ENCODE measurements around the gene LY9. TPM values are rescaled to one million over a fixed set of nuclear protein-coding genes. Genes with fewer than 3 reads are reported as not detected.

The LY9 gene
- 1 to 10 TPM in 2 of 4 donors, under 1 TPM in 1, not detected in 1; 0.34 to 3.5 (median 1.2) TPM for total RNA-seq

DNA sequence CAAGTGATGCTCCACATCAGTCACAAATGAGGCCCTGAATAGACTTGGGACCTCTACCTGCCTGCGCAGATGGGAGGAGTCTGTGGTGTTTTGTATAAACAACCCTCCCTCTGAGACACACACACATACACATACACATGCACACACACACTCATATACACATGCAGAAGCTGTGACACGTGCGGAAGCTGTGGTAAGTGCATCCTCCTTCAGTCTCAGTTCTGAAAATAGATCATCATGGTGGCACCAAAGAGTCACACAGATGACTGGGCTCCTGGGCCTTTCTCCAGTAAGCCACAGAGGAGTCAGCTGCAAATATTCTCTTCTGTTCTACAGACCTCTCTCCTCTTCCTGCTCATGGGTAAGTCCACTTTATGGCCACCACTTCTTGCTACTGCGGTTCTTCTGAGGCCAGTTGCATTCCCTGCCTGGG lies at the start of gene LY9:
Gene LY9 (plus strand): TSS at position 224 of the 433 bp plus-strand sequence. CDS start 14 bp downstream, at position 238.
- DNase-seq (ENCODE audit: low spot score in 2 of 2) = no peak
- peak within 1 kb of the TSS; percentile 11 for H3K4me3 ChIP-seq
- H3K4me1 ChIP-seq = no peaks in the 10 kb centered on the region
- TF ChIP-seq POLR2A (IDR thresholded peaks at IDR 0.05) (no peak), EP300 (IDR thresholded peaks at IDR 0.05) (no peak), POLR2AphosphoS5 (IDR thresholded peaks at IDR 0.05) (no peak)
- TF ChIP-seq, protein P1, sequence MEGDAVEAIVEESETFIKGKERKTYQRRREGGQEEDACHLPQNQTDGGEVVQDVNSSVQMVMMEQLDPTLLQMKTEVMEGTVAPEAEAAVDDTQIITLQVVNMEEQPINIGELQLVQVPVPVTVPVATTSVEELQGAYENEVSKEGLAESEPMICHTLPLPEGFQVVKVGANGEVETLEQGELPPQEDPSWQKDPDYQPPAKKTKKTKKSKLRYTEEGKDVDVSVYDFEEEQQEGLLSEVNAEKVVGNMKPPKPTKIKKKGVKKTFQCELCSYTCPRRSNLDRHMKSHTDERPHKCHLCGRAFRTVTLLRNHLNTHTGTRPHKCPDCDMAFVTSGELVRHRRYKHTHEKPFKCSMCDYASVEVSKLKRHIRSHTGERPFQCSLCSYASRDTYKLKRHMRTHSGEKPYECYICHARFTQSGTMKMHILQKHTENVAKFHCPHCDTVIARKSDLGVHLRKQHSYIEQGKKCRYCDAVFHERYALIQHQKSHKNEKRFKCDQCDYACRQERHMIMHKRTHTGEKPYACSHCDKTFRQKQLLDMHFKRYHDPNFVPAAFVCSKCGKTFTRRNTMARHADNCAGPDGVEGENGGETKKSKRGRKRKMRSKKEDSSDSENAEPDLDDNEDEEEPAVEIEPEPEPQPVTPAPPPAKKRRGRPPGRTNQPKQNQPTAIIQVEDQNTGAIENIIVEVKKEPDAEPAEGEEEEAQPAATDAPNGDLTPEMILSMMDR (IDR thresholded peaks at IDR 0.05) = no peak
- no peaks in the 10 kb centered on the region for H3K9me3 ChIP-seq
- H3K27ac ChIP-seq = no peak within 1 kb of the TSS
- H3K27me3 ChIP-seq = no peaks in the 10 kb centered on the region
- WGBS = 90% methylated on average over 4 of the region's 4 CpGs
- H3K36me3 ChIP-seq = no peaks in the 10 kb centered on the region

- Histone ChIP-seq H3K9me3 (no peaks in the 10 kb centered on the region), H3K27me3 (no peaks in the 10 kb centered on the region), H3K4me3 (no peak overlapping the region), H3K36me3 (no peaks in the 10 kb centered on the region), H3K27ac (no peak overlapping the region), H3K4me1 (no peaks in the 10 kb centered on the region)
- DNase-seq (ENCODE audit: low spot score in 2 of 2) = no peak
- TF ChIP-seq POLR2AphosphoS5 (IDR thresholded peaks at IDR 0.05) (no peak), EP300 (IDR thresholded peaks at IDR 0.05) (no peak)
- 83% methylated on average over 7 of the region's 7 CpGs for WGBS
Measured at GRCh38 chr1:160746836-160747500, 49.0 kb upstream of the LY9 start.

DNA sequence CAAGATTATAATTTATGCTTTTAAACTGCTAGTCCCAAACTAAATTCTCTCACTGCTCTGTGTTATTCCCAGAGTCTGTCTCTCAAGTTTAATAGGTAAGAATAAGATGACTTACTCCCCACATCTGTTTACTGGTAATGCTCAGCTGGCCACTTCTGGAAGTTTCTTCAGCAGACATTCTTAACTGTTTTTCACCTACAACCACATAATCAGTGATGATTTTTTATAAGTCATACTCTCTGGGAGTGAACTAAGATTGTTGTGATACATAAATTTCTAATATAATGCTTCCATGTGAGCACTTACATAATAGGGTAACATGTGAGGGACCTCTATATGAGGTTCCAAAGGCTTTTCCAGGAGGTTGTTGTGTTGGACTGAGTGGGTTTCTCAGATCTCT lies 48.3 kb upstream of the LY9 start:
- Histone ChIP-seq H3K27me3 (no peaks in the 10 kb centered on the region), H3K36me3 (no peaks in the 10 kb centered on the region), H3K4me3 (no peak overlapping the region), H3K9me3 (no peaks in the 10 kb centered on the region), H3K4me1 (no peaks in the 10 kb centered on the region), H3K27ac (no peak overlapping the region)
- TF ChIP-seq, protein P1 (IDR thresholded peaks at IDR 0.05) = no peak
- no peak for TF ChIP-seq POLR2A (IDR thresholded peaks at IDR 0.05)
- TF ChIP-seq EP300 (IDR thresholded peaks at IDR 0.05) = no peak
- no peak for TF ChIP-seq POLR2AphosphoS5 (IDR thresholded peaks at IDR 0.05)
- DNase-seq (ENCODE audit: low spot score in 2 of 2) = no peak

DNA sequence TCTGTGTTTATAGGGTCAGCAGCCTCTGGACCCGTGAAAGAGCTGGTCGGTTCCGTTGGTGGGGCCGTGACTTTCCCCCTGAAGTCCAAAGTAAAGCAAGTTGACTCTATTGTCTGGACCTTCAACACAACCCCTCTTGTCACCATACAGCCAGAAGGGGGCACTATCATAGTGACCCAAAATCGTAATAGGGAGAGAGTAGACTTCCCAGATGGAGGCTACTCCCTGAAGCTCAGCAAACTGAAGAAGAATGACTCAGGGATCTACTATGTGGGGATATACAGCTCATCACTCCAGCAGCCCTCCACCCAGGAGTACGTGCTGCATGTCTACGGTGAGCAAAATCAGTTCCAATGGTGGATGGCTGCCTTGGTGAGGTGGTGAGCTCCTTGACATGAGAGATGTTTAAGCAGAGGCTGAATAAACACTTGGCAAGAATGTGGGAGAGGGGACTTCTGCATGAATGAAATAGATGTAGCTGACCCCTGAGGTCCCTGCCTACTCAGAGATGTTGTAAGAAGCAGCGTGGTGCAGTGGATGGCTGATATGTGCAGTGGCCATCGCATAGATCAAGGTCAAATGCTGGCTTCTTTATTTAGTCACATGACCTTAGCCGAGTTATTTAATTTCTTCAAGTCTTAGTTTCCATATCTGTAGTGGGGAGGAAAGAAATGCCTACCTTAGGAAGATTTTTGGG lies 47.6 kb upstream of the LY9 start:
- H3K36me3 ChIP-seq = no peaks in the 10 kb centered on the region
- H3K27me3 ChIP-seq = no peaks in the 10 kb centered on the region
- H3K9me3 ChIP-seq = no peaks in the 10 kb centered on the region
- no peak for TF ChIP-seq POLR2A (IDR thresholded peaks at IDR 0.05)
- TF ChIP-seq EP300 (IDR thresholded peaks at IDR 0.05) = no peak
- TF ChIP-seq, protein P1 (IDR thresholded peaks at IDR 0.05) = no peak
- DNase-seq (ENCODE audit: low spot score in 2 of 2) = no peak
- no peaks in the 10 kb centered on the region for H3K4me1 ChIP-seq
- no peak overlapping the region for H3K27ac ChIP-seq
- 83% methylated on average over 10 of the region's 10 CpGs for WGBS
- H3K4me3 ChIP-seq = no peak overlapping the region

GRCh38 chr1:160748878-160749269 lies 47.1 kb upstream of the LY9 start:
- Histone ChIP-seq H3K4me3 (no peak overlapping the region), H3K36me3 (no peaks in the 10 kb centered on the region), H3K27ac (no peak overlapping the region), H3K27me3 (no peaks in the 10 kb centered on the region), H3K9me3 (no peaks in the 10 kb centered on the region), H3K4me1 (no peaks in the 10 kb centered on the region)
- 91% methylated on average over 1 of the region's 1 CpG for WGBS
- TF ChIP-seq EP300 (IDR thresholded peaks at IDR 0.05) (no peak), POLR2A (IDR thresholded peaks at IDR 0.05) (no peak), POLR2AphosphoS5 (IDR thresholded peaks at IDR 0.05) (no peak)
- TF ChIP-seq, protein P1 (IDR thresholded peaks at IDR 0.05) = no peak
- no peak for DNase-seq (ENCODE audit: low spot score in 2 of 2)

Data from suprapubic skin (tissue), 4 donors.